ENCODE results near the gene CHRNB1. TPM values are rescaled to one million over a fixed set of nuclear protein-coding genes. Genes with fewer than 3 reads are reported as not detected.

The CHRNB1 gene
- total RNA-seq, 2 experiments from 2014 or later, result 11.5 to 11.7 TPM

DNA sequence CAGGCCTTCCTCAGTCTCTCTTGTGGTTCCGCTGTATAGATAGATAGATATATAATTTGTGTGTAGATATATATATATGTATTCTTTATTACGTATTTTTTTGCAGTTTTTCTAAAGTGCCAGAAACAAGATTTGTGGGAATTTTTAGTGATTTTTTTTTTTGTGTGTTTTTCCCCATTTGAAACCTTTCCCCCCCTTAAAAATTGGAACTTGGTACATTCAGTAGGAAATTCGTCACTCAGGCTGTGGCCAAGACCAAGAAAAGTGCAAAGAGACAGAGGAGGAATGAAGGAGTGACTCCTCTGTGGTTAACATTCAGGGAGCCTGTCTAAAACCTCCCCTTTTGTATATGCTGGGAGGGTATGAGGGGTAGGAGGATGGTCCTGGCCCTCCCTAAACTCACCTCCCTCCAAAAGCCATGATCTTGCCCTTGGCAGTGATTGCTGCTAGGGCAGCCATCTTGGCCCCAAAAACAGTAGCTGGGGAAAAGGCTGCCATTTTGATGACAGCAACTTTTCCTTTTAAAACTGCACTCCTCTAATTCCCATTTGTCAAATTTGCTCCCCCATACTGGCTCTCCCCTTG is 15.2 kb downstream of the CHRNB1 start:
- H3K9me3 Mint-ChIP-seq, result no peaks in the 10 kb centered on the region
- DNase-seq (no peak), ATAC-seq (no peak)
- POLR2A ChIA-PET, result interaction anchor here (1.9 to 16.3 kb wide), 2 partner anchors 17 to 24 kb away, joined by 6 to 122 read pairs; partner anchors contain the start of genes POLR2A and ZBTB4
- peaks cover 14% of the 10 kb centered on the region for H3K4me1 Mint-ChIP-seq (ENCODE audit: low read depth)
- peaks cover 21% of the 10 kb centered on the region for H3K36me3 Mint-ChIP-seq (ENCODE audit: low read depth)
- no peak overlapping the region for H3K4me3 Mint-ChIP-seq
- TF ChIP-seq, protein P1, sequence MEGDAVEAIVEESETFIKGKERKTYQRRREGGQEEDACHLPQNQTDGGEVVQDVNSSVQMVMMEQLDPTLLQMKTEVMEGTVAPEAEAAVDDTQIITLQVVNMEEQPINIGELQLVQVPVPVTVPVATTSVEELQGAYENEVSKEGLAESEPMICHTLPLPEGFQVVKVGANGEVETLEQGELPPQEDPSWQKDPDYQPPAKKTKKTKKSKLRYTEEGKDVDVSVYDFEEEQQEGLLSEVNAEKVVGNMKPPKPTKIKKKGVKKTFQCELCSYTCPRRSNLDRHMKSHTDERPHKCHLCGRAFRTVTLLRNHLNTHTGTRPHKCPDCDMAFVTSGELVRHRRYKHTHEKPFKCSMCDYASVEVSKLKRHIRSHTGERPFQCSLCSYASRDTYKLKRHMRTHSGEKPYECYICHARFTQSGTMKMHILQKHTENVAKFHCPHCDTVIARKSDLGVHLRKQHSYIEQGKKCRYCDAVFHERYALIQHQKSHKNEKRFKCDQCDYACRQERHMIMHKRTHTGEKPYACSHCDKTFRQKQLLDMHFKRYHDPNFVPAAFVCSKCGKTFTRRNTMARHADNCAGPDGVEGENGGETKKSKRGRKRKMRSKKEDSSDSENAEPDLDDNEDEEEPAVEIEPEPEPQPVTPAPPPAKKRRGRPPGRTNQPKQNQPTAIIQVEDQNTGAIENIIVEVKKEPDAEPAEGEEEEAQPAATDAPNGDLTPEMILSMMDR (IDR thresholded peaks at IDR 0.05), result no peak
- H3K27ac Mint-ChIP-seq, result no peak overlapping the region
- no peaks in the 10 kb centered on the region for H3K27me3 Mint-ChIP-seq
- CTCF ChIA-PET, result no interaction called here
- intact Hi-C loops (cut with micrococcal nuclease), result no loop called here

DNA sequence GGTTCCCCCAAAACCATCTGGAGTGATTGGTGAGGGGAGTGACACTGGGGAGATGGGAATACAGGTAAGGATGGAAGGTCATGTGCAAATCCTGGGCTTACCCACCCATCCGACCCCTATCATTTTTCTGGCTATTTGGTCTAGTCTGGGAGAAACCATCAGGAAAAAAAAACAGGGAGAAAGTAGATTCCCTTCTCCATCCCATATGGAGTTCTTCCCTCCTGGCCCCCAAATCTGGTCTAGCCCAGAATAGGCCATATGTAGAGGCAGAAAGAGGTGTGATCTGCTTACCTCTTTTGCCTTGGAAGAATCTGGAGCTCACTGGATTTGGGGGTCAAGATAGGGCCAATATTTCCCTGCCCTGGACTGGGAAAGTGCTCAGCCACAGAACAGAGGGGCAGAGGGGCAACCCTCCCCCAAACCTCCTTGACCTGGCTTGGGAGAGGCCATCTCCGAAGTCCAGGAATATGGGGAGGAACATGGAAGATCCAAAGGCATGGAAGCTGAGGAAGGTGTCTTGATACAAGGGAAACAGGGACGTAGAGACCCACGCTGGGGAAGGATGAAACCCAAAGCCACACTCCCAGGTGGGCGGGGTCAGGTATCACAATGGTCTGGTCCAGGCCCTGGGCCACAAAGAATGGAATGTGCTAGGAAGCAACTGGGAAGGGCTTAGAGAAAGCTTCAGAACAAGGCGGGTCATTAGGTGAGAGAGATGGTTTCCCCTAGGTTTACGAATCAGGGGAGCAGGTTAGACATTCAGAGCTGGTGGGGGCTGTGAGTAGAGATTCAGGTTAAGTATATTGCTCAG is 16.2 kb downstream of the CHRNB1 start:
- intact Hi-C loops (cut with micrococcal nuclease), result no loop called here
- Mint-ChIP-seq H3K4me3 (no peak overlapping the region), H3K27me3 (no peaks in the 10 kb centered on the region), H3K4me1 (ENCODE audit: low read depth) (peaks cover 10% of the 10 kb centered on the region), H3K27ac (peak overlapping the region; percentile 6), H3K36me3 (ENCODE audit: low read depth) (peaks cover 20% of the 10 kb centered on the region), H3K9me3 (no peaks in the 10 kb centered on the region)
- TF ChIP-seq, protein P1 (IDR thresholded peaks at IDR 0.05), result no peak
- ChIA-PET CTCF (no interaction called here), POLR2A (interaction anchor here (0.7 to 16.3 kb wide), 4 partner anchors 16 to 380 kb away, joined by 3 to 122 read pairs (median 4); partner anchors contain the start of genes POLR2A and ZBTB4)
- DNase-seq, result no peak
- ATAC-seq, result no peak

DNA sequence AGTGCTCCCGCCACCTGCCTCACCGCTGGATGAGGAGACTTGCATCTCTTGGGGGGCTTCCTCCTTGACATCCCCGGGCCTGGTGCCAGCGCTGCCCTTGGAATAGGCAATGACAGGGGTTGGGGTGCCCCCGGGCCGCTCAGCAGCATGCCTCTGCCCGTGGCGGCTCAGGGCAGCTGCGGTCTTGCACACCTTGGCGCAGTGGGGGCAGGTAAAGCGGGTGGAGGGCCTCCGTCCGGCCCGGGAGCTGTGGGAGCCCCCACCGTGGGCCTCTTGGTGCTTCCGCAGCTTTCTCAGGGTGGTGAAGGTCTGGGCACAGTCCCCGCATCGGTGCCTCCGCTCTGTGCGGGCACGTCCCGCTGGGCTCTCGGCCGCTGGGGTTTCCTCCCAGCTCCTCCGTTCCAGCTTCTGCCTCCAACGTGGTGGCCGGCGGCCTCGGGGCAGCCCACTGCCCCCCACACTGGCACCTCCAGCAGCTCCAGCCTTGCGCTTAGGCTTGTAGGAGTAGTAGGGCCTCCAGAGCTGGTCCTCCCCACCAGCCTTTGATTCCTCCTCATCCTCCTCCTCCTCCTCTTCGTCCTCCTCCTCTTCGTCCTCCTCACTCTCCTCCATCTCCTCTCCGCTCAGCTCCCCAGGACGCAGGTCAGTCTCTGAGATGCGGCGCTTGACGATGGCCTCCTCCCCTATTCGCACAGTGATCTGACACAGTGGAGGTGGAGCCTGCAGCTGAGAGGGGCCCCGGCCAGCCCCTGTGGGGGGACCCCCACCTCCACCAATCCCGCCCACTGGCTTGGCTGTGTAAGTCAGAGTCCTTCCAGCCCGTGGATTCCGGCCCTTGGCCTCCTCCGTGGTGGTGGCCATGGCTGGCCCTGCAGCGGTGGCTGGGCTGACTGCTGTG is 17.9 kb downstream of the CHRNB1 start:
- H3K27ac Mint-ChIP-seq, result no peak overlapping the region
- H3K4me3 Mint-ChIP-seq, result no peak overlapping the region
- TF ChIP-seq, protein P1 (IDR thresholded peaks at IDR 0.05), result no peak
- ChIA-PET CTCF (interaction anchor here (0.9 kb wide), 1 partner anchor 98 kb away, joined by 3 read pairs; no protein-coding TSS in a partner anchor), POLR2A (interaction anchor here (0.6 to 16.3 kb wide), 6 partner anchors 8 to 150 kb away, joined by 3 to 122 read pairs (median 6); partner anchors contain the start of genes POLR2A and ZBTB4)
- DNase-seq (no peak), ATAC-seq (no peak)
- intact Hi-C loops (cut with micrococcal nuclease), result no loop called here
- peaks cover 21% of the 10 kb centered on the region for H3K36me3 Mint-ChIP-seq (ENCODE audit: low read depth)
- no peaks in the 10 kb centered on the region for H3K9me3 Mint-ChIP-seq
- peaks cover 13% of the 10 kb centered on the region for H3K4me1 Mint-ChIP-seq (ENCODE audit: low read depth)
- H3K27me3 Mint-ChIP-seq, result no peaks in the 10 kb centered on the region

DNA sequence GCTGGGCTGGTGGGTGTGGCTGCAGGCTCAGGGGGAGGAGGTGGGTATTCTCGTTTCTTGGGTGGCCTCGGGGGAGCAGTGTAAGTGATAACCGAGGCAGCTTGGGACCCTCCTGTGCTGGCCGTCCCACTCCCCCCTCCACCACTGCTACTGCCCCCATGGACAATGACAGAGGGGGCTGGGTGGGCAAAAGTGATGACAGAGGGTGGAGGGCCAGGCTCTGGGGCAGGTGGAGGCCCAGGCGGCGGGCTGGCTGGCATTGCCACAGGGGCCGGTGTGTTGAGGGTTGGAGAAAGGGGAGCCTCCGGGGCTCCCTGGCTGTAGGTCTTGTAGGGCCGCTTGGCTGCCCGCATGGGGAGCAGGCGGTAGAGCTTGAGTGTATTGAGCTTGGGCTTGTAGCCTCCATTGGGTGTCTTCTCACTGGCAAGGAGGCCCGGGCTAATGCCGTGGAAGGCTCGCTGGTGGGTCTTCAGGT is 18.5 kb downstream of the CHRNB1 start:
- Mint-ChIP-seq H3K4me1 (ENCODE audit: low read depth) (peaks cover 15% of the 10 kb centered on the region), H3K4me3 (no peak overlapping the region), H3K36me3 (ENCODE audit: low read depth) (peaks cover 20% of the 10 kb centered on the region), H3K27me3 (no peaks in the 10 kb centered on the region), H3K9me3 (no peaks in the 10 kb centered on the region), H3K27ac (no peak overlapping the region)
- ChIA-PET POLR2A (interaction anchor here (0.6 to 16.3 kb wide), 5 partner anchors 9 to 43 kb away, joined by 3 to 122 read pairs (median 9); partner anchors contain the start of genes POLR2A and ZBTB4), CTCF (no interaction called here)
- ATAC-seq, result no peak
- intact Hi-C loops (cut with micrococcal nuclease), result no loop called here
- DNase-seq, result no peak
- TF ChIP-seq, protein P1 (IDR thresholded peaks at IDR 0.05), result no peak

Data from activated CD8-positive, alpha-beta T cell treated with anti-CD3 and anti-CD28 coated beads for 36 hours (primary cell).